A673 (cell line): ENCODE data around the gene GPC6. TPM values are rescaled to one million over a fixed set of nuclear protein-coding genes. Genes with fewer than 3 reads are reported as not detected.
A peak's percentile ranks its signal among the peaks of the same experiment; 100 is the strongest.

Experiments used
- BruUV-seq: library from RNA; stranded (reverse); fragments of 400-500 nt; replicated peaks from 2 replicates; lab custom pipeline; 2021; lab: Mats Ljungman, UMichigan
- CTCF ChIA-PET: fragments of 300-600 bp; sonication (Branson Sonifier 250); formaldehyde crosslinking; loops from one replicate; lab custom pipeline; 2022; ENCODE audit warnings: antibody characterized with exemption; lab: Charles Lee
- POLR2A ChIA-PET: fragments of 300-600 bp; sonication (Branson Sonifier 250); formaldehyde crosslinking; loops from one replicate; lab custom pipeline; 2022; ENCODE audit warnings: antibody characterized with exemption; ENCODE audit not compliant: low non-redundant PET; lab: Charles Lee
- DNase-seq: peaks from one replicate; pipeline ENCODE4 v3.0.0-alpha.2; 2015; ENCODE audit warnings: low spot score
- H3K27ac ChIP-seq: fragments of 200-600 bp; sonication (generic); 2 replicates; pipeline ENCODE4 v1.5.1; 2016; ENCODE audit warnings: mixed run types, low read depth, mild to moderate bottlenecking, mixed read lengths, antibody characterized with exemption, low read length; ENCODE audit not compliant: poor library complexity, severe bottlenecking
- H3K27me3 ChIP-seq: fragments of 200-600 bp; sonication (generic); replicated peaks from 2 replicates; pipeline ENCODE4 v1.6.1; 2017; ENCODE audit warnings: mixed run types, low read depth, mild to moderate bottlenecking, mixed read lengths, antibody characterized with exemption, low read length; ENCODE audit not compliant: insufficient read depth, poor library complexity
- H3K36me3 ChIP-seq: fragments of 200-600 bp; sonication (generic); 2 replicates; pipeline ENCODE4 v1.6.1; 2016; ENCODE audit warnings: mixed run types, mild to moderate bottlenecking, mixed read lengths, antibody characterized with exemption, low read length; ENCODE audit not compliant: insufficient read depth, poor library complexity, severe bottlenecking
- H3K4me1 ChIP-seq: fragments of 200-600 bp; sonication (generic); 2 replicates; pipeline ENCODE4 v1.6.1; 2017; ENCODE audit warnings: mixed run types, mild to moderate bottlenecking, mixed read lengths, antibody characterized with exemption, low read length; ENCODE audit not compliant: insufficient read depth, poor library complexity, severe bottlenecking
- H3K4me3 ChIP-seq: fragments of 200-600 bp; sonication (generic); 2 replicates; pipeline ENCODE4 v1.5.1; 2016; ENCODE audit warnings: low read depth, mixed run types, mild to moderate bottlenecking, mixed read lengths, low read length; ENCODE audit not compliant: poor library complexity, severe bottlenecking
- H3K9me3 ChIP-seq: fragments of 200-600 bp; sonication (generic); 2 replicates; pipeline ENCODE4 v1.6.1; 2016; ENCODE audit warnings: mixed run types, low read depth, mild to moderate bottlenecking, mixed read lengths, antibody characterized with exemption, low read length; ENCODE audit not compliant: poor library complexity, severe bottlenecking
- EZH2 ChIP-seq: fragments of 200-600 bp; sonication (generic); IDR thresholded peaks from 2 replicates; pipeline ENCODE4 v1.6.1; 2017; ENCODE audit warnings: borderline replicate concordance, low read depth, mild to moderate bottlenecking, mixed read lengths, antibody characterized with exemption, low read length; ENCODE audit not compliant: poor library complexity, severe bottlenecking
- intact Hi-C: fragments of 100-400 bp; cut with micrococcal nuclease; formaldehyde crosslinking; loops from one replicate; pipeline ENCODE4 v1.10.0; 2022; ENCODE audit not compliant: unreplicated experiment
- total RNA-seq: library from RNA; stranded (reverse); gene quantifications from 2 replicates; pipeline ENCODE4 v1.2.3, GENCODE V29; 2021
- TF ChIP-seq, protein P1 (sequence below): fragments of 300-800, 200-600 bp; sonication (generic); conservative IDR thresholded peaks from 2 replicates; pipeline ENCODE4 v1.5.1; 2017; ENCODE audit warnings: low read depth, mild to moderate bottlenecking, antibody characterized with exemption, low read length, moderate library complexity, mixed read lengths

The GPC6 gene
- total RNA-seq, 1 experiment from 2014 or later = 23.3 TPM

DNA sequence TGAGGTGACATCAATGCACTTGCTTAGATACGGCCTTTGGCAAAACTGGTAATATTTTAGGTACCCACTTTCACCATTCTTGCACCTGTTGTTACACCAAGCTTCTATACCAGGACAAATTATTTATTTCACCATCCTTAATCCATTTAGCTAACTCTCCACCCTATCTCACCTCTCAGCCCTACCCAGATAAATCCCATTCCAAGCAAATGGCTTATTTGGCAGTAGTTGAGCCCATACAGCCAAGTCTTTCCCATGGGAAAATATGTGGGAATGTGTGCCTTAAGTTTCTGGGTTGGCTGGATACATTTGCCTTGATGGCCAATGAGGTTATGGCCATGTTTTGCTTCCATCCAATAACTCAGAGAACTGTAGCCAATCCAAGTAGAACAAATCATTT, 551.9 kb downstream of the GPC6 start:
- no peak for DNase-seq
- no peaks in the 10 kb centered on the region for H3K9me3 ChIP-seq
- intact Hi-C loops = no loop called here
- BruUV-seq = no TSS peak
- H3K27ac ChIP-seq = no peak overlapping the region
- no peaks in the 10 kb centered on the region for H3K27me3 ChIP-seq
- H3K4me3 ChIP-seq = no peak overlapping the region
- no peak for TF ChIP-seq EZH2
- TF ChIP-seq, protein P1, sequence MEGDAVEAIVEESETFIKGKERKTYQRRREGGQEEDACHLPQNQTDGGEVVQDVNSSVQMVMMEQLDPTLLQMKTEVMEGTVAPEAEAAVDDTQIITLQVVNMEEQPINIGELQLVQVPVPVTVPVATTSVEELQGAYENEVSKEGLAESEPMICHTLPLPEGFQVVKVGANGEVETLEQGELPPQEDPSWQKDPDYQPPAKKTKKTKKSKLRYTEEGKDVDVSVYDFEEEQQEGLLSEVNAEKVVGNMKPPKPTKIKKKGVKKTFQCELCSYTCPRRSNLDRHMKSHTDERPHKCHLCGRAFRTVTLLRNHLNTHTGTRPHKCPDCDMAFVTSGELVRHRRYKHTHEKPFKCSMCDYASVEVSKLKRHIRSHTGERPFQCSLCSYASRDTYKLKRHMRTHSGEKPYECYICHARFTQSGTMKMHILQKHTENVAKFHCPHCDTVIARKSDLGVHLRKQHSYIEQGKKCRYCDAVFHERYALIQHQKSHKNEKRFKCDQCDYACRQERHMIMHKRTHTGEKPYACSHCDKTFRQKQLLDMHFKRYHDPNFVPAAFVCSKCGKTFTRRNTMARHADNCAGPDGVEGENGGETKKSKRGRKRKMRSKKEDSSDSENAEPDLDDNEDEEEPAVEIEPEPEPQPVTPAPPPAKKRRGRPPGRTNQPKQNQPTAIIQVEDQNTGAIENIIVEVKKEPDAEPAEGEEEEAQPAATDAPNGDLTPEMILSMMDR = no peak
- CTCF ChIA-PET = no interaction called here
- POLR2A ChIA-PET = no interaction called here
- H3K36me3 ChIP-seq = no peaks in the 10 kb centered on the region
- peaks cover 10% of the 10 kb centered on the region for H3K4me1 ChIP-seq

DNA sequence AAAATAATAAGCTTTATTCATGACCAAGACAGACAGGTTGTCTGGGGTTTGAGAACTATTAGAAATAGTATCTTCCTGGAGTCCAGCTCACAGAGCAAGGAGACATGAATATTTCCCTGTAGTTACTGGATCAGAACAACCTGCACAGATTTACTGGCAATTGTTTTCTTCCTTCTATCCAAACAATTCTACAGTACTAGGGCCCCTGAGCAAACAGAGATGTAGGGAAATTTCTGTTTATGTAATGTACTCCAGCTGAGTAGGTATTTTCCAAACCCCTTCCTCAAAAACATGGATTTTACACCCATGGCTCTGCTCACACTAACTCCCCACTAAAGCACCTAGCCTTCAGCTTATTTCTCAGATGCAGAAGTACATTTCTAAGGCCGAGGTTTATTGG, 557.6 kb downstream of the GPC6 start:
- H3K9me3 ChIP-seq = no peaks in the 10 kb centered on the region
- TF ChIP-seq, protein P1 = no peak
- no peak for TF ChIP-seq EZH2
- POLR2A ChIA-PET = no interaction called here
- intact Hi-C loops = no loop called here
- H3K36me3 ChIP-seq = no peaks in the 10 kb centered on the region
- no peak for DNase-seq
- H3K4me1 ChIP-seq = no peaks in the 10 kb centered on the region
- no TSS peak for BruUV-seq
- no peak overlapping the region for H3K27ac ChIP-seq
- no peaks in the 10 kb centered on the region for H3K27me3 ChIP-seq
- no peak overlapping the region for H3K4me3 ChIP-seq
- CTCF ChIA-PET = no interaction called here

DNA sequence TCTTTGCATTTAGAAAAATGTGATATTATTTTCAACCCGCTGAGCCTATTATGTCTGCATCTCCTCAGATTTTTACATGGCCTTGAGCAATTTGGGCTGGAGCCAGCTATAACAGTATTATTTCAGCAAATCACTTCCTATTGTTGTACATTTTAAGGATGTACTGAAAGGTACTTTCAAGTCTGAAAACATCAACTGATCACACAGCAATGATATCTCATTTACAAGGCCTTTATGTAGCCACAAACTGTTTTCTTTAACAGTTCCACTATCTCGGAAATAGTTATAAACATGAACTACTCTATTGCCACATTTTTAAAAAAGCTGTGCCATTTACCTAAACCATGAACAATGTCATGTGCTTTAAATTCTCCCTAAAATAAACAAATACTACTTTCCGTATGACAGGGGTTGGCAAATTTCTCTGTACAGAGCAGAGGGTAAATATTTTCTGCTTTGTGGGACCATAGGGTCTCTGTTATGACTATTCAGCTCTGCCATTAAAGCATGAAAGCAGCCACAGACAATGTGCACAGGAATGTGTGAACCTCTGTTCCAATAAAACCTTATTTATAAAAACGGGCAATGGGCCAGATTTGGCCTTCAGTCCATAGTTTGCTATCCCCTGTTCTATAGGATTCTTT, 560.4 kb downstream of the GPC6 start:
- H3K36me3 ChIP-seq = no peaks in the 10 kb centered on the region
- TF ChIP-seq, protein P1 = no peak
- TF ChIP-seq EZH2 = no peak
- ChIA-PET CTCF (no interaction called here), POLR2A (no interaction called here)
- no peaks in the 10 kb centered on the region for H3K27me3 ChIP-seq
- no peak overlapping the region for H3K4me3 ChIP-seq
- H3K9me3 ChIP-seq = no peaks in the 10 kb centered on the region
- intact Hi-C loops = no loop called here
- BruUV-seq = no TSS peak
- peak; percentile 31 for DNase-seq
- no peak overlapping the region for H3K27ac ChIP-seq
- no peaks in the 10 kb centered on the region for H3K4me1 ChIP-seq
